ENCODE measurements around the gene ASAP3.

Gene ASAP3

DNA sequence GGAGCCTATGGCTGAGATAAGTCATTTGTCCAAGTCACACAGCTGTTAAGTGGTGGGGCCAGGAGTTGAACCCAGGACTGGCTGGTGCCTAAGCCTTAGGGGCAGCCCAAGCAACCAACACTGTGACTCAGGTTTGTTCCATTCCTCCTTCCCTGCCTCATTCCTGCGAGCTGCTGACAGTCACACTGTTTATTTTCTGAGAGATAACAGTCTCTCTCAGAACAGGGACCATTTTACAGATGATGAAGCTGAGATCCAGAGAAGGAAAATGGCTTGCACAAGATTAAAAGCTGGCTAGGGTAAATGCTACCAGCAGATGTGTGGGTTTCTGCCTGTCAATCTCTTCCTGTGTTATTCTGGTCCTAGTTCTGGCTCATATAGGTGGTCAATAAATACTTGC is 35.1 kb downstream of the ASAP3 start:
- DNase-seq, result no peak

DNA sequence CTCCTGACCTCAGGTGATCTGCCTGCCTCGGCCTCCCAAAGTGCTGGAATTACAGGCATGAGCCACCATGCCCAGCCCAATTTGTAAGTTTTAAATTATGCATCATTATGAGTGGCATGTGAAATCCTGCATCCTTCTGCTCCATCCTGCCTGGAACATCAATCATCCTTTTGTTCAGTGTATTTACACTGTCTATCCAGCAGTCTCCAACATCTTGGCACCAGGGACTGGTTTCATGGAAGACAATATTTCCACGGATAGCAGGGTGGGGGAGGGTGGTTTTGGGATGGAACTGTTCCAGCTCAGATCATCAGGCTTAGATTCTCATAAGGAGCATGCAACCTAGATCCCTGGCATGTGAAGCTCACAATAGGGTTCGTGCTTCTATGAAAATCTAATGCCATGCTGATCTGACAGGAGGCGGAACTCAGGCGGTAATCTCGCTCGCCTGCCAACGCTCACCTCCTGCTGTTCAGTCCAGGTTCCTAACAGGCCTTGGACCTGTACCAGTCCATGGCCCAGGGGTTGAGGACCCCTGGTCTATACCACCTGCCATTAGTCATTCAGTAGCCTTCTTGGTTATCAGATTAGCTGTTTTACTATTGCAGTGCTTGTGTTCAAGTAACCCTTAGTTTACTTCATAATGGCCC is 37.2 kb downstream of the ASAP3 start:
- no peak for DNase-seq

DNA sequence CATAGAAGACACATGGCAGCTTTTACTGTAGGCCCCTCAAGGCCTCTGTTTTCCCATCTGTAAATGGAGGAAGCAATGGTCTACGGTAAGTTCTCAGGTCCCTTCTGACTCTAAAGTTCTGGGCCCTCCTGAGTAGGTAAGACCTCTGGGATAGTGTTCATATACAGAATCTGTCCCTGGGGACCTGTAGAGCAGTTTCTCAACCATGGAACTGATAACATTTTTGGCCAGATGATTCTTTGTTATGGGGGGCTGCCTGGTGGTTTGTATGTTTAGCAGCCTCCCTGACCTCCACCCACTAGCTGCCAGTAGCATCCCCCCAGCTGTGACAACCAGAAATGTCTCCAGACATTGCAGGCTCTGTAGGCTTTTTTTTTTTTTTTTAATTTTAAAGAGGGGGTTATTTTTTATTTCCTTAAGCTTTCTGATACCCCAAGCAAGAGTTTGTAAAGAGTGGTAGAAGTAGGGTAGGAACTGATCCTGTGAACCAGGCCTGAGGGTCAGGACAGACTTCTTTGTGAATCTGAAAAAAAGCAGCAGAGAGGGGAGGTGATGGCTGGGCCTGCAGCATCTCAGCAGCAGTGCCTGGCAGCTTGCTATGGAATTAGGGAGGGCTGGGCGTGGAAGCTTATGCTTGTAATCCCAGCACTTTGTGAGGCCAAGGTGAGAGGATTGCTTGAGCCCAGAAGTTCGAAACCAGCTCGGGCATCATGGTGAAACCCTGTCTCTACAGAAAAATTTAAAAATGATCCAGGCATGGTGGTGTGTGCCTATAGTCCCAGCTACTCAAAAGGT is 39.2 kb downstream of the ASAP3 start:
- no peak for DNase-seq

DNA sequence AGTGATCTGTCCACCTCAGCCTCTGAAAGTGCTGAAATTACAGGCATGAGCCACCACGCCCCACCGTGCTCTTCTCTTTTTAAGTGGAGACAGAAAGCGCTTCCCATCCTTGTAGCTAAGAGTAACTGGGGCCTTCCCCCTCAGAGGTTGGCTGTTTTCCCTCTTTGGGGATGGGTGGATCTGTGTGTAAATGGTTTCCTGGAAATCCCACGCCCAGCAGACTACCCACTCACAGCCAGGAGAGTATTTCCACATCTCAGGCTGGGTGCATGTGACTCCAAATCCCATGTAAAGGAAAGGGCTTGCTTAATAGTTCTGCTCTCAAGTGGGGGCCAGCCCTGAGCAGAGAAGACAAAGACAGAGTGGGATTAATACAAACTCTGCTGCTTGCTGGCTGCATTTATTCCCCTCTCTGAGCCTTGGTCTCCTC is 39.9 kb downstream of the ASAP3 start:
- DNase-seq, result no peak

DNA sequence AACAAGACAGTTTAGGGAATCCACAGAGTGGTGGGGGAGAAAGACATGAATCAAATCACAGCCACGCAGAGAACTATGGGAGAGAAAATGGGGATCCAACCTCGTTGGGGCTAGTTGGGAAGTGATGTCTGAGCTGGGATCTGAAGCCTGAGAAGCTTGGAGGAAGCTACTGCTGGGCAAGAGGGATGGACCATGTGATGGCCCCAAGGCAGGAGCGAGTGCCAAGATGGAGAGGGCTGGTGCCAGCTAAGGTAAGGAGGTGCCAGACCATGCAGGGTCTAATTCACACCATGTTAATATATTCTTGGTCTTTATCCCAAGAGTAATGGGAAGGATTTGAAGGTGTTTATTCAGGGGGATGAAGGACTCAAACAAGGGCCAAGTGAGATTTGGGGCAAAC is 41.2 kb downstream of the ASAP3 start:
- DNase-seq, result no peak

DNA sequence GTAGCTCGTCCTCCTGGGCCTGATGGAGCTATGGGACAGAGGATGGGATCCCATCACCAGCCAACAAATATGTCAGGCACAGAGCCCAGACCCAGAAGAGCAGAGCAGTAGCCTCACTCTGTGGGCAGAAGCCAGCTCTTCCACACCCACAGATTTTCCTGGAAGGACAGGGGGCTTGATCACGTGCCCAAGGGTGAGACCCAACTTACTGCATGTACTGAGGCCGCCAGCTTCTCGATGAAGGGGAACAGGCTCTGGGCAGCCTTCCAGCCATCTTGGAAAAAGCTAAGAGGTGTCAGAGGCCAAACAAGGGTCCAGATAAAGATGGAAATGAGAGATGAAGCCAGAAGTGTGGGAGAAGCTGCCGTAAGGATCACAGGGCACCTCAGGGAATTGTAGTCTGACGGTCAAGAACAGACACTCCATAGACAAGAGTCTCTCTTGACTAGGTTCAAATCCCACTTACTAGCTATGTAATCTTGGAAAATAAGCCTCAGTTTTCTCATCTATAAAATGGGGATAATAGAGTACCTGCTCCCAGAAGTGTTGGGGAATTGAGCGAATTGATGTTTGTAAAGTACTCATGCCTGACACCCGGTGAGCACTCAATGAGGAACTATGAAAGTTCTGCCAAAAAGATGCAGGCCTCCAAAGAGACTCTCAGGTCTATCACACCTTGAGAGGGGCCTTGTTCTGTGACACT is 42.4 kb downstream of the ASAP3 start:
- DNase-seq, result no peak

DNA sequence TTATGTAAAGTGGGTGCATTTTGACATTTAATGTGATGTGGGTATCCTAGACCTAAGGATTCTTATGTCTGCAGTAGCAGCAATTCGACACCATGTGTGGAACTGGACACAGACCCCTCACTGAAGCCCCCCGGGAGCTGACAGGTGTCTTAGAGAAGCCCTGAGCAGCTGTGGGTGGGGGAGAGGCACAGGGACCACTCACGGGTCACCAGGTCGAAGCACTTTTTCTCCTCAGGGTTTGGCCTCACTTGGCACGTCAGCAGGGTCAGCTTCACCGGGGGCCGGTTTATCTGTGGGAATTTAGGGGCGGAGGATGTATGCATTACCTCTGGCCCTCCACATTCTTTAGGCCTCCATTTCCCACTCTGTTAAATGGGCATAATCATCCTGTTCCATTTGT is 45.4 kb downstream of the ASAP3 start:
- DNase-seq, result no peak

DNA sequence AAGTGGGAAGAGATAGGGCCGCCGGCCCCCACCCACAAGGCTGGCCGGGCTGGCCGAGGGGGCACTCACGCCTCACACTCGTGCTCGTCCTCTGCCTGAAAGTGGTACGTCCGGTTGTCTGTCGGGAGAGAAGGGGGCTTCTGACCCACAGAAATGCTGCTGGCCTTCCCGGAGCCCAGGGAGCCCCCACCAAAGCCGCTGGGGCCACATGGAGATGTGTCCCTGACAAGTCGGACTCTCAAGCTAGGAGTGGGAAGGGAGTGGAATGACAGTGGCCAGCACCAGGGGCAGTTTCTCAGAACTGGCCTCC is 46.7 kb downstream of the ASAP3 start:
- no peak for DNase-seq

DNA sequence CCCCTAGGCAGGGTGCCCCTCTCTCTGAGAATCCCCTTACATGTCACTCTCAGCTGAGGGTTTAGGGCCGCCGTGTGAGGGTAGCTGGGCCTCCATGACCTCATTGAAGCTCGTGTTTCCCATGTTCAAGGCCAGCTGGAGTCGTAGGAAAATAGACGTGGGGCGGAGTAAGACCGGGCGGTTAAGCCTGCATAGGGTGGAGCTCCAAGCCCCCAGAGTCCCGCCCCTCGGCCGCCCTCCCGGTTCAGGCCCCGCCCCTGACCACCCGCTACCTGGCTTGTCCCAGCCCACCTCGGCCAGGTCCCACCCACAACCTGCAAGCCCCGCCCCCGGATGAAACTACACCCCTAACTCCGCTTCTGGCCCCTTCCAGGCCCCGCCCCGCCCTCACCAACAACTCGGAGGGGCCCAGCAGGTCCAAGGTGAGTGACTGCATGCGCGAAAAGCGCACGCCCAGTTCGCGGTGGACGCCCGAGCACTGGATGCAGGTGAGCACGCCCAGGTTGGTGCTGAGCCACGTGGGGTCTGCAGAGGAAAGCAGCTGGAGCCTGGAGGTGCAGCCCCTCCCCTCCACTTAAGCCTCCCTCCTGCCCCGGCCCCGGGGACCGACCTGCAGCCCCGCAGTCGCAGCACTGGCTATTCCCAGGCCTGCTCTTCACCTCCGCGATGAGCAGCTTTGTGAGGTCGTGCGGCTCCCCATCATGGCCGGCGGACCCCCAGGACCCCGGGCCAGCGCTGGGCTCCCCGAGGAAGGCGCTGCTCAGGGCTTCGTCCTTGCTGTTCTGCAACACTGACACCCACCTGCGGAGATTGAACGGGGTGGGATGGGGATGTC is 47.2 kb downstream of the ASAP3 start:
- no peak for DNase-seq

DNA sequence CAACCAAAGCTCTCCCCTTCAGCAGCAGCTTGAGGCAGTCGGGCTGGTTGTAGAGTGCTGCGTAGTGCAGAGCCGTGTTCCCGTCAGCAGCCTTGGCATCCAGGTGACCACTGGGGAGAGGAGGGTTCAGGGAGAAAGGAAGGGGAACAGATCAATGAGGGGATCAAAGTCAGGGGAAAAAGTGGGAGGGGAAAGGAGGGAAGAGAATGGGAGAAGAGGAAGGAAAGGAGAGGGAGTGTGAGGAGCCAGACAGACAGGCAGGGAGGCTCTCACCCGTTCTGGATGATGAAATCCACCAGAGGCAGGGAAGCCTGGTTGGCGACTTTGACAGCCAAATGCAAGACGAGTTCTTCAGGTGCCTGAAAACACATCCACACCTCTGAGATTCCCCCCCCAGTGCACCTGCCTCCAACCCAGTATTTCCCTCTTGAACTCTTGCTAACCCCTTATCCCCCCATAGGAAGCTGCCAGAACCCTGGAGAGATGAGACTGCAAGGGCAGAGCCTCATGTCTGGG is 49.7 kb downstream of the ASAP3 start:
- no peak for DNase-seq

DNA sequence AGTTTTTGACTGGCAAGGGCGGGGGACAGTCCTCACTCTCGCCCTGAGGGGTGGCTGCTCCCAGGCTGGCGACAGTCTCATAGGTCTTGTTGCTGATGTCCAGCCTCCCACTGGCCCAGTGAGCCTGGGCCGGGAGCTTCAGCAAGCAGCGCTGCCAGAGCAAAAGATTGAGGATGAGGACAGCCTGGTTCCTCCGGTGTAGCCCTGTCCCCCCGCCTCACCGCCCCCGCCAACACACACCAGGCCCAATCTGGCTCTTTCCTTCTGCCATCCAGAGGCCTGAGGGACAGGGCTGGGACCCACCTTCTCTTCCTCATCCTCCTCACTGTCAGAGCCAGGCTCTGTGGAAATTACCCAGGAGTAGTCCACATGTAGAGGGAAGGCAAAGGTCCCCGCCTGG is 50.9 kb downstream of the ASAP3 start:
- DNase-seq, result no peak

DNA sequence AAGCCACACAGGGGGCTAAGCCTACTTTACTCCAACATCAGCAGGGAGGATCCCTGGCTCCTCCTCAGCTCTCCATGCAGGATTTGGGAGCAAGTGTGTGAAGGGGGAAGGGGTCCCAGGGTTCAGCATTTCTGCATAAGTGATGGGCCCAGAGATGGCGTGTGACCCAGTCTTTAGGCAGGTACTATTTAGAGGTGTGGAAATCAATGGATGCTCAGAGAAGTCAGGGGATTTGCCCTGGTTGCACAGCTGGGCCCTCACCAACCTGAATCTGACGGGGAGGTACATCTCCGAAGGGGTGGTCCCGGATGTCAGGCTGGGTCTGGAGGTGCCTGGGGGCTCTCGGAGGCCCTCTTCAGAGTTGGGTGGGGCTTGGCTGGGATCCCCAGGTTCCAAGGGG is 52.5 kb downstream of the ASAP3 start:
- DNase-seq, result no peak

DNA sequence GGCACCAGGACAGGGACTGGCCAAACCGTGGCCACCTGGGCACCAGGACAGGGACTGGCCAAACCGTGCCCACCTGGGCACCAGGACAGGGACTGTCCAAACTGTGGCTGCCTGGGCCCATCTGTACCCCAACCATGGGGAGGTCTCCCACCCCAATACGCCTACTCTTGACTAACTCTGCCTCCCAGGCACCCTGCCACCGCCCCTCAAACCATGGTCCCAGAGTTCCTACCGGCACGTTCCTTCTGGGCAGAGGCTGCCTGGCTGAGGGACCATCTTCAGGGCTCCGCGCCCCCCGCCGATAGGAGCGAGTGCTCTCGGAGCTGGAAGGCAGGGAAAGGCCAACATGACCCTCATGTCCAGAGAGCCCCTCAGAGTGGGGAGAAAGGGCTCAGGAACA is 53.2 kb downstream of the ASAP3 start:
- DNase-seq, result no peak

DNA sequence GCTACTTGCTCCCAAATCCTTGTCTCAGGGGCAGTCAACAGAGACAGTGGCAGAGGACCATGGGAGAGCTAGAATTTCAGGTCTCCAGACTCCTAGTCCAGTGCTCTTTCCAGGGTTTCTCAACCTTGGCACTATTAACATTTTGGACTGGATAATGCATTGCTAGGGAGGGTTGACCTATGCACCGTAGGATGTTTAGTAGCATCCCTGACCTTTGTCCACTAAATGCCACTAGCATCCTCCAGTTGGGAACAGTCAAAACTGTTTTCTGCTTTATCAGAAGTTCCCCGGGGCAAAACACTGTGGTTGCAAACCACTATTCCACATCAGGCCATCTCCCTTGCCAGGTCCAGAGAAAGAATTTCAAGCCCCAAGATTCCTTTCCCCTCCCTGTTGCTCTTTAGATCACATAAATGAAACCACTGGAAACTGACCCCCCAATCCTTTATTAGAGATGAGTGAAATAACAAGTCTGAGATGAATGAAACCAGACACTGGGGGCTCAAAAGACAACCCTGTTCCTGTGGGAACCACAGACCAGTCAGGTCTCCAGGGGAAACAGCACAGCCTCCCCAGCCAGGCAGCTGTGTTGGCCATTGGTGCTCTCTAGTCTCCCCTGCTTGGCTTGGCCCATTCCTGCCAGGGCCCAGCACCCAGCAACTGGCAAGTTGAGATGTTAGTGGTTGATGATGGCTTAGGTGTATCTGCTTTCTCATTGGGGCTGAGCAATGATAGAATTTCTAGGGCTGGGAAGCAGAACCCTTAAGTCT is 55.7 kb downstream of the ASAP3 start:
- no peak for DNase-seq

DNA sequence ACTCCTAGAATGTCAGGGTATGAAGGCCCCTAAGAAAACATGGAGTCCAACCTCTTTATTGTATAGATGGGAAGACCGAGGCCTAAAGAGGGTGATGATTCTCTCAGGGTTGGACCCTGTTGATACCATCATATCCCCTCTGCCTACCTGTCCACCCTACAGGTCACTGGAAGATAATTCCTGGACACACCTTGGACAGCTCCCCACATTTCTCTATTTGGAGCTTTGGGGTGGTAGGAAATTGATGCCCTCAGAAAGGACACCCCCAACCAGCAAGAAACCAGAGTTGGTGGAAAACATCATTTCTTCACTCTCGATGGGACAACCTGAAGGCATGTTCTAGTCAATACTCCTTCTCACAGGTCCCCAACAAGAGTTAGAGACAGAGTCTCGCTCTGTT is 56.4 kb downstream of the ASAP3 start:
- DNase-seq, result no peak

DNA sequence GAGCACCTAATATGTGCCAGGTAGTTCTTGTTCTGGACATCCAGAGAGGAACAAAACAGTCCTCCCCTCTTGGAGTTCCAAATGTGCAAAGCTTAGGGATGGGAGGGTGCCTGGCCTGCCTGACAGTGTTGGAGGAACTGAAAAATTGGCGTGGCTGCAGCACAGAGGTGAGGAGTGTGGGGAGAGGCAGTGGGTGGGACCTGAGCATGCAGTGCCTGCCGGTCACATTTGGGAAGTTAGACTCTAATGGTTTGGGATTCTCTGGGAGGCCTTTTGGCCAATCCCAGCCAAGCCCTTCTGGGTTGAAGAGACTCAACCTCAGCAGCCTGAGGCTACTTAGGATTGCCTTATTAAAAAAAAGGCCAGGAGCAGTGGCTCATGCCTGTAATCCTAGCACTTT is 57.2 kb downstream of the ASAP3 start:
- DNase-seq, result no peak

DNA sequence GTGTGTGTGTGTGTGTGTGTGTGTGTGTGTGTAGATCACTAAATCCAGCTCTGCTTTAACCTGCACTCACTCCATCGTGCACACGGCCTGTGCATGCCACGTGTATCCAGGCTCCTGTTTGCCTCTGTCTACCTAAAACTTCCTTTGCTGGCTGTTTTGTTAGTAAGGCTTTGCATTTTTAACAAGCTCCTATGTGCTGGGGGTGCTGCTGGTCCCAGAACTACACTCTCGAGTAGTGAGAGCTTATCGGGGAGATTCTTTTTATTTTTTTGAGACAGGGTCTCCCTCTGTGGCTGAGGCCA is 58.8 kb downstream of the ASAP3 start:
- DNase-seq, result no peak

DNA sequence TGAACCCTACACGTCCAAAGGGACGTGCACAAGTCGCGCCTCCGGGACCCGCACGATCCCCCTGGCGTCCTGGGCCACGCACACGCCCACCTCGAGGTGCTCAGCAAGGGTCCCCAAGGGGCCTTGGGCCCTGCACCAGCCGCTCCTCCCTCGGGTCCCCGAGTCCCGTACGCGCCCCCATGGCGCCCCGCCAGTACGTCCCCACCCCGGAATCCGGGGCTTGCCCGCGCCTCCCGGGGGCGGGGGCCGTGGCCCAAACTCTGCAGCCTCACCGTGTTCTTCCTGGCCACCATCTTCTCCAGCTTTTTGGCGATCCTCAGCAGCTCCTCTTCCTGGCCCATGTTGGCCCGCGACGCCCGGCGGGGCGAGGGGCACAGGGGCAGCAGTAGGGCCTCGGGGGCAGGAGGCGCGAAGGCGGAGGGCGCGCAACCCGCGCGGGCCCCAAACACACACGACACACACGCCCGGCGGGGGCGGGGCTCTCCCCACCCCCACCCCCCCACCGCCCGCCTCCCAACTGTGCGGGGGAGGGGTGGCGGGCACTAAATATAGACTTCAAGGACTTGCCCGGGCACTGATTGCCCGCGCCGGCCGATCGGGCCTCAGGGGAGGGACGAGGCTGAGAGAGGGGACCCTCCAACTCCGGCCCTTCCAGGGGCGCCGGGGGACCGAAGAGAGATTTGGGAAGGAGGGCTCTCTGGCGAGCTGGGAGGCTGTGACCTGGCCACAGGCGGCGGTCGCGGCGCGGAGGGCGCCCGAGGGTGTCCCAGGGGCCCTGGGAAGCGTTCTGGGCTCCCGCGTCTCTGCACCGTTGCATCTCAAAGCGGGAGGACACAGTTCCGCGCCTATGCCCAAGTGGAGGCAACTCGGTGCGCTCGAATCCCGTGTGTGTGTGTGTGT is 59.4 kb downstream of the ASAP3 start, which contains the start of gene TCEA3:
Gene TCEA3 (minus strand): TSS at position 456 of the 900 bp plus-strand sequence. CDS start 115 bp downstream, at position 341.
- DNase-seq, result peak; percentile 31

DNA sequence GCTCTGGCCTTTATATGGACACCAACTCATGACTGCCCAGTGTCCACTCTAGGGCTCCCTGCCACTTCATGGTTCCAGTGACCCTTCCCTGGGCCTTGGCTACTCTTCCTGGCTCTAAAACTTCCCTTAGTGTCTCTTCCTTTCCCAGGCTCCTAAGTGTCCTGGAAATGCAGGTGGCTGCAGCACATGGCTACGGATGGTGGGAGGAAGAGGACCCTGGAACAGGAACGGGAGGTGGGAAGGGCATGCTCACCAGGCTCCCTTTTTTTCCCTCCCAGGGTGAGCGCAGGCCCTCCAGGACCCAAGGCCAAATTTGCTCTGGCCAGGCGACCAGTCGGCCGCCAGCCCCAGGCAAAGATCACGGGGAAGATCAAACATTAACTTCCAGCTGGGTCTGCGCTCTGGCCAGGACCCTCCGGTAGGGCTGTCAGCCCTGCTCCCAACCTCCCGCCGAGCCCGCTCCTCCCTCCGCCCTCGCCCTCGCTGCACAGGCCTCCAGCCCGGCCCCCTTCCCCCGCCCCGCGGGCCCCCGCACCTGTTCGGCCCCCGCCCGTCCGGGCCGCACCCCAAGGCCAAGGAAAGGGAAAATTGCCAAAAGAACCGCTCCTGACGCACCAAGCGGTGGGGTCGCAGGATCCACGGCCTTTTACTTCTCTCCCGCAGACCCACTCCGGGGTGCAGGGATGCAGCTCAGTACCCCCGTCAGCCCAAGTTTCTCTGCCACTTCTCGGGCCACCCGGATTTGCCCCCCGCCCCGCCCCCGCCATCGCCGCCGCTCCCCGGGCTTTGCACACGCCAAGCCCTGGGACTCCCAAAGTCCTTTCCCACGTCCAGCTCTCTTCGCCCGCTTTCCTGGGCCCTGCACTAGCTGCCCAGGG is 60.3 kb downstream of the ASAP3 start:
- DNase-seq, result peak; percentile 18

DNA sequence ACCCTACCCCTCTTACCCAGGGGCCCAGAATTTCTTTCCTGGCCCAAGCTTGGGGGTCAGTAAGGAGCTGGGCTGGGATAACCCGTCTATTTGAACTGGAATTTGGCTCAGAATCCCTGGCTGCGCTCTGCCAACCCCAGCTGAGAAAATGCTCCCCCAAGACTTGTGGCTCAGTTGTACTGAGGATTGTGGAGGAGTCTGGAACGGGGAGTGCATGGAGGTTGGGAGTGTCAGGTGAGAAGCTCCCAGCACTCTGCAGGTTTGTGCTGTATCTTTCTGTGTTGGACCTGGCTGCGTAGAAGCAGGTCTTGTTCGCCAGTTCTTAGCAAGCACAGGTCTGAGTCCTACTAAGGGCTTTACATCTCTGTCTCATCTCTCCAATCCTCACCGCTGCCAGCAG is 61.0 kb downstream of the ASAP3 start:
- no peak for DNase-seq
